ENCODE data around the gene BICDL2.
"Not testable (repeated sequence)": the region's sequence is repeated elsewhere in the genome, so short reads cannot be mapped to it uniquely, and the experiment has no call there.

The BICDL2 gene, protein sequence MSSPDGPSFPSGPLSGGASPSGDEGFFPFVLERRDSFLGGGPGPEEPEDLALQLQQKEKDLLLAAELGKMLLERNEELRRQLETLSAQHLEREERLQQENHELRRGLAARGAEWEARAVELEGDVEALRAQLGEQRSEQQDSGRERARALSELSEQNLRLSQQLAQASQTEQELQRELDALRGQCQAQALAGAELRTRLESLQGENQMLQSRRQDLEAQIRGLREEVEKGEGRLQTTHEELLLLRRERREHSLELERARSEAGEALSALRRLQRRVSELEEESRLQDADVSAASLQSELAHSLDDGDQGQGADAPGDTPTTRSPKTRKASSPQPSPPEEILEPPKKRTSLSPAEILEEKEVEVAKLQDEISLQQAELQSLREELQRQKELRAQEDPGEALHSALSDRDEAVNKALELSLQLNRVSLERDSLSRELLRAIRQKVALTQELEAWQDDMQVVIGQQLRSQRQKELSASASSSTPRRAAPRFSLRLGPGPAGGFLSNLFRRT

DNA sequence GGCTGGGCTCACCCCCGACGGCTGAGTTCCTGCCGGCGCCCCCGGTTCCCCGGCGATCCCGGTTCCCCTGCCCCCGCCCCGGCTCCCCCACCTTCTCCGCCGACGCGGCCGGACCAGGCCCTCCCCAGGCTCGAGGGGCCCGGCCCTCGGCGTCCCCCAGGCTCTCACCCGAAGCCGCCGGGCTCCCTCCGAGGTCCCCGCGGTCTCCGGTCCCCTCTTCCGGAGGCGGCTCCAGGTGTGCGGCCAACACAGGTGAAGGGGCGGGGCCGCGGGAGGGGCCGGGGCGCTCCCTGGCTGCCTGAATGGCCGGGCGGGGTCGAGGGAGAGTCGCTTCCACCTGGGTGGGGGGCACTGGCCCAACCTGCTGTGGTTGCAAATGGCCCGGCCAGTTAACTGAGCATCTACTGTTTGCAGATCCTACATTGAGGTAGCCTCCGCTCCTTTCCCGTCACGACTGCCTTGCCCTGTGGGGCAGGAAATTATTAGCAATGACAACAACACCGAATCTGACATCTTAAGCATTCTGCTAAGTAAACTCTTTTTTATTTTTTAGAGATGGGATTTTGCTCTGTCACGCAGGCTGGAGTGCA is at the start of gene BICDL2:
BICDL2 (minus strand) TSS at position 219 of the 590 bp plus-strand sequence. CDS start 1,448 bp downstream, outside the sequence.
- no peak for DNase-seq (ENCODE audit: low read depth in 2 of 2)

DNA sequence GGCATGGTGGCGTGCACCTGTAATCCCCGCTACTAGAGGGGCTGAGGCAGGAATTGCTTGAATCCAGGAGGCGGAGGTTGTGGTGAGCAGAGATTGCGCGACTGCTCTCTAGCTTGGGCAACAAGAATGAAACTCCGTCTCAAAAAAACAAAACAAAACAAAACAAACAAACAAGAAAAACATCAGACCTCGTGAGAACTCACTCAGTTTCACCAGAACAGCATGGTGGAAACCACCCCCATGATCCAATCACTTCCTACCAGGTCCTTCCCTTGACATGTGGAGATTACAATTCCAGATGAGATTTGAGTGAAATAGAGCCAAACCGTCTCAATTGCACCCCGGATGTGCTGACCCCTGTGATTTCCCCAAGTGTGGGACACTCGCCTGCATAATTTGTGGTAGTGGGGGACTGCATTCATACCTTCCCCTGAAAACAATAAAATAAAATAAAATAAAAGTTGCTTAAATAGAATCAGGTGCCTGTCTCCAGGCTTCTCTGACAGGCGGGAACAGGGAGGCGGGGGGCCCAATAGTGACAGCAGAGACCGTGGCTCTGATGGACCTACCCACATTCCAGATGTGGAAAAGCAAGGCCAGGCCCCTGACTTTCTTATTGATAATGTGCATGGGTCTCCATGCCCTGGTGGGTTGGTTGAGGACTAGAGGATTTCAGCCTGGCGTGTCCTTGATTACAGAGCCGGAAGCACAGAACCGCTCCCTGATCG is 49.3 kb upstream of the BICDL2 start:
- no peak for DNase-seq (ENCODE audit: low read depth in 2 of 2)

DNA sequence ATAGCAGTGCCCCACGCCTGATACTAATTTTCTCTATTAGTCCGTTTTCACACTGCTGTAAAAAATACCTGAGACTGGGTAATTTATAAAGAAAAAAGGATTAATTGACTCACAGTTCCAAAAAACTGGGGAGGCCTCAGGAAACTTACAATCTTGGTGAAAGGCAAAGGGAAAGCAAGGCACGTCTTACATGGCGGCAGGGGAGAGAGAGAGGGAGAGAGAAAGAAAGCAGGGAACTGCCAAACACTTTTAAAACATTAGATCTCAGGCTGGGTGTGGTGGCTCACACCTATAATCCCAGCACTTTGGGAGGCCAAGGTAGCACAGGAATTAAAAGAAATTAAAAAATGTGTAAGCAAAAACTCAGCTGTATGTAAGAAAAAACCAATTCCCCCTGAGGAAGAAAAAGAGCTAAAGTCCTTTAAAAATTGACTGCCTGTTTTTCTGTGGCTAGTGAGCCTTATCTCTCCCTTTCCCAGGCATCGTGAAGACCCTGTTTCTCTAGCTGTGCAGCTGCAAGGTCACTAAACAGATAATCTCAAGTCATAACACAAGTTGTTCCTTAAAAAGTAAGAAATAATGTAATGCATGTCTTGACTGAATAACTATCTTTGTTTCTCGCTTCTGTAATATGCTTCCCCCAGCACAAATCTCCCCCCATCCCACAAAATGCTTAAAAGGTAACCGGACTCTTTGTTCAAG is 48.4 kb upstream of the BICDL2 start:
- DNase-seq (ENCODE audit: low read depth in 2 of 2), result no peak

DNA sequence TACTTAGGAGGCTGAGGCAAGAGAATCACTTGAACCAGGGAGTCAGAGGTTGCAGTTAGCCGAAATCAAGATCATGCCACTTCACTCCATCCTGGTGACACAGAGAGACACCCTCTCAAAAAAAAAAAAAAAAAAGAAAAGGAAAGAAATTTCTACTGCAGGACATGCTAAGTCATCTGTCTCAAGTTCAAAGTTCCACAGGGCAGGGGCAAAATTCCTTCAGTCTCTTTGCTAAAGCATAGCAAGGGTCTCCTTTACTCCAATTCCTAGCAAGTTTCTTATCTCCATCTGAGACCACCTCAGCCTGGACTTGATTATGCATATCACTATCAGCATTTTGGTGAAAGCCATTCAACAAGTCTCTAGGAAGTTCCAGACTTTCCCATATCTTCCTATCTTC is 47.7 kb upstream of the BICDL2 start:
- DNase-seq (ENCODE audit: low read depth in 2 of 2), result no peak

DNA sequence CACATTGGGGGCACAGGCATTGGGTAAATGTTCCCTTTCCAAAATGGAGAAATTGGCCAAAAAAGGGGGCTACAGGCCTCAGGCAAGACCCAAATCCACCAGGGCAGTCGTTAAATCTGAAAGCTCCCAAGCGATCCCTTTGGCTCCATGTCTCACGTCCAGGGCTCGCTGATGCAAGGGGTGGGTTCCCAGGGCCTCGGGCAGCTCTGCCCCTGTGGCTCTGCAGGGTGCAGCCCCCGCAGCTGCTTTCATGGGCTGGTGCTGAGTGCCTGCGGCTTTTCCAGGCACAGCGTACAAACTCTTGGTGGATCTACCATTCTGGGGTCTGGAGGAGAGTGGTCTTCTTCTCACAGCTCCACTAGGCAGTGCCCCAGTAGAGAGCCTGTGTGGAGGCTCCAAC is 46.7 kb upstream of the BICDL2 start:
- not testable (repeated sequence) for DNase-seq (ENCODE audit: low read depth in 2 of 2)

DNA sequence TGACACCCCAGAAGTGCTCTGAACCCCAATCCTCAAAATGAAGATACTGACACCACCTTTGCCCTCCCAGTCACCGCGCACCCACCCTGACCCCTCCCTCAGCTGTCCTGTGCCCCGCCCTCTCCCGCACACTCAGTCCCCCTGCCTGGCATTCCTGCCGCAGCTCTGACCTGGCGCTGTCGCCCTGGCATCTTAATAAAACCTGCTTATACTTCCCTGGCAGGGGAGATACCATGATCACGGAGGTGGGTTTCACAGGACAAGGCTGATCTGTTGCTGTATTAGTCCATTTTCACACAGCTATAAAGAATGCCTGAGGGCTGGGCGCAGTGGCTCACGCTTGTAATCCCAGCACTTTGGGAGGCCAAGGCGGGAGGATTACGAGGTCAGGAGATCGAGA is 45.2 kb upstream of the BICDL2 start:
- not testable (repeated sequence) for DNase-seq (ENCODE audit: low read depth in 2 of 2)

DNA sequence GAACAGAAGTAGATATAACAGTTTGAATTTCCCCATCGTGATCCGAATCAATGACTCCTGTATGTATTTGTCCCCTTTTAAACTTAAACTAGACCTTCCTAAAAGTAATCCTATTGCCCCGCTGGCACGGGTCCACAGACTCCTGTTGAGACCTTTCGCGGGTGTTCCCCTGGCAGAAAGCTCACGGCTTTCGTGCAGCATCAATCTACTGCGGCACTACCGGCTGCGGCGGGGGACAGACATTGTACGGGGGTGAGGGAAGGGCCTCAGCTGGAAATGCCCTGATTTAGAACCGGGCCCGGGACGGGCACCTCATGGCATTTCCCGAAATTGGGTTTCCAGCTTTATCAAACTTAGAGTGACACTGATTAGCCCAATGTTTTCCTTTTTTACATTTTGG is 43.3 kb upstream of the BICDL2 start:
- DNase-seq (ENCODE audit: low read depth in 2 of 2), result no peak

DNA sequence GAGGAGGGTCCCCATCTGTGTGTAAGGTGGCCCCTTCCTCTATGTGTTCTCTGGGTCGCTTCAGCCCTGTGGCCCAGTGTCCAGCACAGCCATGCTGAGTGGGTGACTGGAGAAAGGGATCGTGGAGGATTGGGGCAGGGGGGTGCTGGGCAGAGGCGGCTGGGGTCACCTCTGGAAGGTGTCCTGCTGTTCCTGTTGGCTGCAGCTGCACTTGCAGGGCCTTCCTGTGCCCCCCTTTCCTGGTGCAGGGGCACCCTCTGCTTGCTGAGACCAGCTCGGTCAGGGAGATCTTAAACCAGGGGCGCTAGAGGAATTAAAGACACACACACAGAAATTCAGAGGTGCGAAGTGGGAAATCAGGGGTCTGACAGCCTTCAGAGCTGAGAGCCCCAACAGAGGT is 39.8 kb upstream of the BICDL2 start:
- DNase-seq (ENCODE audit: low read depth in 2 of 2), result no peak

DNA sequence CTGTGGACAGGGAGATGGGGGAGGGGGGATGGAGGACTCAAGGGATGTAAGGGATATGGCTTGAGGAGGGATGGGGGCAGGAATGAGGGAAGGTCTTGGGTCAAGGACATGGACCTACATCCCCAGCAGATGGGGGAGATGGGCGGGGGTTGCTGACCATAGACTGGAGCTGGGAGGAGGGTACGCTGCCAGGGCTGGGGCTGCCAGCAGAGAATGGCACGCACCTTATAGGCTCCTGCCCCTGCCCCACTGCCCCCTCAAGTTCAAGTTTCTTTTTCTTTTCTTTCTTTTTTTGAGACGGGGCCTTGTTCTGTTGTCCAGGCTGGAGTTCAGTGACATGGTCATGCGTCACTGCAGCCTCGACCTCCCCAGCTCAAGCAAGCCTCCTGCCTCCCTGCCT is 39.2 kb upstream of the BICDL2 start:
- DNase-seq (ENCODE audit: low read depth in 2 of 2), result not testable (repeated sequence)

DNA sequence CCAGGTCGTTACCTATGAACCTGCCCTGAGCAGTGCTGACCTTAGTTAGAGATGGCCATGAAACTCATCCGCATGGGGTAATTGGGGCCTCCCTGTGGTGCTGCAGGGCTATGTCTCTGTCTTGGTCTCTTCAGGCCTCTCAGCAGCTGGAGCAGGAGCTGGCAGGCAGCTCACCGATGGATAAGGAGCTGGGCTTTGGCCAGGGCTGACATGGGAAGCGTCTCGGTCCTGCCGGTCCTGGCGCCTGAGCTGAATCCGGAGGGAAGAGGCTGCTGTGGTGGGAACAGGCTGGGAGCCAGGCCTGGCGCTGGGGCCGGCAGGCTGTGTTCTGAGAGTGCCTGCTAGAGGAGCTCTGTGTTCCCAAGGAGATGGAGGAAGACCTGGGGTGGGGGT is 38.8 kb upstream of the BICDL2 start:
- DNase-seq (ENCODE audit: low read depth in 2 of 2), result no peak

DNA sequence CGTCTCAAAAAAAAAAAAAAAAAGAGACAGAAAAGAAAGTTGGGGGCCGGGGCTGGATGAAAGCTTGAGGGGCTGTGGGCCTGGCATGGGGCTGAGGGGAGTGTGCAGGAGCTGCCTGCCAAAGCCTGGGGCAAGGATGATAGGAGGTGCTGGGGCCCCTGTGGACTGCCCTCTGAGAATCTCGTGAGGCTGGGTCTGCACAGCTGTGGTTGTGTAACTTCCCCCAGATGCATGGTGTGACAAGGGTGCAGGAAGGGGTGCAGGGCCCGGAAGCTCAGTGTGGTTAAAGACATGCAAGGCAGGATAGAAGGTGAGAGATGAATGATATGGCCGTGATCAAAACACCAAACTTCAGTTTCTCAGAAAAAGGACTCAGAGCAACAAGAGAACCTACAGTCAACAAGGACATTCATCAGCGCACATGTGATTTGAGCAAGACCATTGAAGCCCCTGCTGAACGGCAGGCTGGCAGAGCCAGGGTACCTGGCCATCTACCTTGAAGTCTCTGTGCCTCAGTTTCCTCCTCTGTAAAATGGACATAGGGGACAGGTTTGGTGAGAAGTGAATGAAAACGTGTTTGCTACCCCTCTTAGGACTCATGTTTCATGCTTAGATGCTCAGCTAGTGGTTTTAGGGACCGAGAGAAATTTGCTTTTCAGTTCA is 38.2 kb upstream of the BICDL2 start:
- DNase-seq (ENCODE audit: low read depth in 2 of 2), result peak; percentile 68 to 71

DNA sequence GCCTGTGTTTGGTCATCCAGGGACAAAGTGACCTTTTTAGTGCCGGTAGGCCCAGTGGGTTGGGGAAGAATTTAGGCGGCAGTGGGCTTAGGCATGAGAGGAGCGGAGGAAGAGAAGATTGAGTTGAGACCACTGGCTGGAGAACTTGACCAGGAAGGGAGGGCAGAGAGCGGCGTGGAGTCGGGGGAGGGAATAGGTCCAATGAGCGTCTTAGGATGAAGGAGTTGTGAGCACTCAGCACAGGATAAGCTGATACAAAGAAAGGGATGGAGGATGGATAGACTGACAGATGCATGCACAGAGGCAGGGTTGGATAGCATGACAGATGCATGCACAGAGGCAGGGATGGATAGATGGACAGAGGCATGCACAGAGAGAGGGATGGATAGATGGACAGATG is 36.7 kb upstream of the BICDL2 start:
- no peak for DNase-seq (ENCODE audit: low read depth in 2 of 2)

DNA sequence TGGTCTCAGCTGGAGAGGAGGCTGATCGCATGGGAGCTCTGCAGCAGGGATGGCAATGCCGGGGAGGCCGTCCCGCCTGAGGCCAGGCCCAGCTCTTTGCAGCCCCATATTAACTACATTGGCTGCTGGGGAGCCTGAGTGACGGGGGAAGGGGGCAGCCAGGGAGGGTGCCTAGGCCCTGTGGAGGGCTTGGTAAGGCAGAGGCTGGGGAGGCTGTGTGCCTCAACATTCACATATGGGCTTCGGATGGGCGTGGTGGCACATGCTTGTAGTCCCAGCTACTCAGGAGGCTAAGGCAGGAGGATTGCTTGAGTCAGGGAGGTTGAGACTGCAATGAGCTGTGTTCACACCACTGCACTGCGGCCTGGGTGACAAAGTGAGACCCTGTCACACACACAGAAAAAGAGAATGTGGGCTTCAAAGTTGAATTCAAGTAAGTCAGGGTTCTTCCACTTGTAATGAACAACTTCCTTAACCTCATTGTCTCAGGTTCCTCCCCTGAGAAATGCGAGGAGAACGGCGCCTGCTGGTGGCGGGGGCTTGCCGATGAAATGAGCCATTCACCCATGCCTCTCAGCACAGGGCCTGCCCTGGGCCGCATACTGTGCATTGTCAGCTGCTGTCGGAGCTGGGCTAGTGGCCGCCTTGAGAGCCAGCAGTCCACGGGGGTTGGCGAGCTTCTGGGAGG is 36.0 kb upstream of the BICDL2 start:
- not testable (repeated sequence) for DNase-seq (ENCODE audit: low read depth in 2 of 2)

DNA sequence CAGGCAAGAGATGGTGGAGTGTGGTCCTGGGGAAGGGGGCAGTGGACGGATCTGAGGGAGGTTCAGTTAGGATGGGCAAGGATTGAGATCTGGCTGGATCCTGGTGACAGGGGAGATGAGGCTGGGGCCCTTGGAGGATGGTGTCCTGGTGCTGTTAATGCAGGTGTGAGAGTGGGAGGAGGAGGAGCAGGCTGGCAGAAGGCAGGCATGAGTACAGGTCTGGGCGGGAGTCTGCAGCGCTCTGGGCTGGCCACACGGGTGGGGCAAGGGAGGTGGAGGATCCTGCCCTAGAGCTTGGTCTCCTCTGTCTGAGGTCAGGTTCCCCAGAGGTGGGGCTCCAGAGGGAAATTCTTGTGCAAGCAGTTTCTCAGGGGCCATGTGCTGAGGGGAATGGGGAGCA is 35.4 kb upstream of the BICDL2 start:
- DNase-seq (ENCODE audit: low read depth in 2 of 2), result not testable (repeated sequence)

DNA sequence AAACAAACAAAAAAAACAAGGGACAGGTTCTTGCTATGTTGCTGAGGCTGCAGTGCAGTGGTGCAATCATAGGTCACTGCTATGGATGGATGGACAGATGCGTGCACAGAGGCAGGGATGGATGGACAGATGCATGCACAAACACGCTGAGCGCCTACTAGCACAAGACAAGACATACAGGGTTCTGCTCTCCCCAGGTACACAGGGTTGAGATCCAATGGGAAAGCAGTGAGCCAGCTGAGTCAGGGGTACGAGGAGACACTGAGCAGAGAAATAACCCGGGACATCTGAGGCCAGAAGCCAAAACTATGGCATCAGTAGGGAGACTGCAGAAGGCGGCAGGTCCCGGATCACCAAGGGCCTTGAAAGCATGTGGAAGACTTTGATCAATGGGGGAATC is 34.9 kb upstream of the BICDL2 start:
- no peak for DNase-seq (ENCODE audit: low read depth in 2 of 2)

DNA sequence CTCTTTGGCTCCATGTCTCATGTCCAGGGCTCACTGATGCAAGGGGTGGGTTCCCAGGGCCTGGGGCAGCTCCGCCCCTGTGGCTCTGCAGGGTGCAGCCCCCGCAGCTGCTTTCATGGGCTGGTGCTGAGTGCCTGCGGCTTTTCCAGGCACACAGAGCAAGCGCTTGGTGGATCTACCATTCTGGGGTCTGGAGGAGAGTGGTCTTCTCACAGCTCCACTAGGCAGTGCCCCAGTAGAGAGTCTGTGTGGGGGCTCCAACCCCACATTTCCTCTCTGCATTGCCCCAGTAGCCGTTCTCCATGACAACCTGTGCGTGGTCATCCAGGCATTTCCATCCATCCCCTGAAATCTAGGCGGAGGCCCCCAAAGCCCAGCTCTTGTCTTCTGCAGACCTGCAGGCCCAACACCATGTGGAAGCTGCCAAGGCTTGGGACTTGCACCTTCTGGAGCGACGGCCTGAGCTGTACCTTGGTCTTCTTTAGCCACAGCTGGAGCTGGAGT is 33.9 kb upstream of the BICDL2 start:
- DNase-seq (ENCODE audit: low read depth in 2 of 2), result no peak

DNA sequence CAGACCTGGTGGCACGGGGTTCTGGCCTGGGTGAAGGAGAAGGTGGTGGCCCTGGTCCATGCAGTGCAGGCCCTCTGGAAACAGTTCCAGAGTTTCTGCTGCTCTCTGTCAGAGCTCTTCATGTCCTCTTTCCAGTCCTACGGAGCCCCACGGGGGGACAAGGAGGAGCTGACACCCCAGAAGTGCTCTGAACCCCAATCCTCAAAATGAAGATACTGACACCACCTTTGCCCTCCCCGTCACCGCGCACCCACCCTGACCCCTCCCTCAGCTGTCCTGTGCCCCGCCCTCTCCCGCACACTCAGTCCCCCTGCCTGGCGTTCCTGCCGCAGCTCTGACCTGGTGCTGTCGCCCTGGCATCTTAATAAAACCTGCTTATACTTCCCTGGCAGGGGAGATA is 32.4 kb upstream of the BICDL2 start:
- DNase-seq (ENCODE audit: low read depth in 2 of 2), result not testable (repeated sequence)

DNA sequence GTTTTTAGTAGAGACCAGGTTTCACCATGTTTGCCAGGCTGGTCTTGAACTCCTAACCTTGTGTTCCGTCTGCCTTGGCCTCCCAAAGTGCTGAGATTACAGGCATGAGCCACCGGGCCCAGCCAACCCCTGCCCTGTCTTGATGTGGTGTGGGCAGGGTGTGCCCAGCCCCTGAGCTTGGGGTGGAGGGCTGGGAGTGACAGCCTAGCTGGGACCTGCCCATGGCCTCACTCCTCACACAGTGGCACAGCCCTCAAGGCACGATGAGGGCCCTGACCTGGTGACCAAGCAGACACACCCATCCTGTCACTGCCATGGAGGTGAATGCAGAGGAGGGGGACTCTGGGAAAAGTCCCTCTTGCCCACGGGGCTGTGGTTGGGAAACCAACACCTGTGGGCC is 31.7 kb upstream of the BICDL2 start:
- no peak for DNase-seq (ENCODE audit: low read depth in 2 of 2)

DNA sequence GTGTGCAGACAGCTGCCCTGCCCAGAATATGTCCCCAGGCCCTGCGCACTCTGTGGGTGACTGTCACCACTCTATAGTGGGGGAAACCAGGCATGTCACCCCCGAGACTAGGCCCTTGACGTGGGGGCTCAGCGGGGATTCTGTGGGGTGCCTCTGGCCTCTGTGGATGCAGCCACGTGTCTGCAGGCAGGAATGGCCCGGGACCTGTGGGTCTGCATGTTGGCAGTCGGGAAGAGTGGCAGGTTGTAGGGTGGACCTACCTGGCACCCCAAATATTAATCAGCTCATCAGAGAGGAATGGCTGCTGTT is 29.6 kb upstream of the BICDL2 start:
- DNase-seq (ENCODE audit: low read depth in 2 of 2), result no peak

DNA sequence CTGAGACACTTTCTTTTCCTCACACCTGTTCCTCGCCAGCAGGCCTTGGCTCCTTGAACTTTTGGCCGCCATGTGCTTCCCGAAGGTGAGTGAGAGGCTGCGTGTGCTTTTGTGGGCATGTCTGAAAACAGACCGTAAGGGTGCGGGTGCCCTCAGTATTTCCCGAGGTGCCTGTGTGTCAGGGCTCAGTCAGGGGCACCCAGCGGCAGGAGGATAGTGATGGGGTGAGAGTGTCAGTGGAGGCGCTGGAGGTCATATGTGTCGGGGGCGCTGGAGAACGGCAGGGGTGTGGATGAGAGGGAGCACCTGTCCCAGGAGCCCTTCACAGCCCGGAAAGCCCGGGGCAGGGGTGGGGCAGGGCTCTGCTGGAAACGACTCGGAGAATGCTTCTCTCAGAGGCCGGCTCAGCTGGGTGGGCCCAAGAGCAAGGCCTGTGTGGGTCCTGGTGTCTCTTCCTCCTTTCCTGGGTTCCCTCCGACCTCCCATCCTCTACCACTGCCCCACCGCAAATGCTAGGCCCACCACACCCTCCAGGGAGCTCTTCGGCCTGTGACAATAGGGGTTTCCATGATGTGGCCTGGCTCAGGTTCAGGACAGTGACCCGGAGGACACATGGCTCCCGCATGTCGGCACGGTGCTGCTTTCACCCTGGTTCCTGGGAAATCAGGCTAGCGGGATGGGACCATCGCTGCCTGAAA is 29.1 kb upstream of the BICDL2 start:
- DNase-seq (ENCODE audit: low read depth in 2 of 2), result no peak
